GM04503 (cell line): ENCODE results near the gene DHH.

Experiments
- DNase-seq: peaks from one replicate; pipeline ENCODE4 v3.0.0-alpha.2; 2012; ENCODE audit warnings: low read depth

Gene DHH

GRCh38 chr12:49109641-49110463 lies 15.3 kb upstream of the DHH start:
- DNase-seq = no peak

- DNase-seq = no peak
These were observed 14.4 kb upstream of the DHH start for GRCh38 chr12:49108958-49109404.

- no peak for DNase-seq
These were observed 11.0 kb upstream of the DHH start for GRCh38 chr12:49105504-49106084.

GRCh38 chr12:49104822-49105221 lies 10.2 kb upstream of the DHH start:
- DNase-seq = no peak

GRCh38 chr12:49100380-49100779 lies 5.8 kb upstream of the DHH start:
- DNase-seq = no peak

GRCh38 chr12:49098703-49099102 lies 4.1 kb upstream of the DHH start:
- DNase-seq = no peak

GRCh38 chr12:49098035-49098451 lies 3.4 kb upstream of the DHH start:
- no peak for DNase-seq

GRCh38 chr12:49097381-49097780 lies 2.8 kb upstream of the DHH start:
- DNase-seq = no peak

- DNase-seq = no peak
These were observed 369 bp upstream of the DHH start for GRCh38 chr12:49094975-49095365.

GRCh38 chr12:49093792-49094159 lies 825 bp downstream of the DHH start:
- DNase-seq = no peak

- no peak for DNase-seq
These were observed 1.7 kb downstream of the DHH start for GRCh38 chr12:49092816-49093406.

GRCh38 chr12:49092086-49092815 lies 2.4 kb downstream of the DHH start:
- DNase-seq = no peak

- DNase-seq = no peak
These were observed 2.8 kb downstream of the DHH start for GRCh38 chr12:49091836-49092085.

GRCh38 chr12:49091056-49091835 lies 3.4 kb downstream of the DHH start:
- DNase-seq = no peak

GRCh38 chr12:49089821-49090773 lies 4.5 kb downstream of the DHH start:
- no peak for DNase-seq

GRCh38 chr12:49088932-49089330 lies 5.7 kb downstream of the DHH start:
- no peak for DNase-seq

- no peak for DNase-seq
These were observed 6.3 kb downstream of the DHH start for GRCh38 chr12:49088150-49088931.

- DNase-seq = no peak
These were observed 8.5 kb downstream of the DHH start for GRCh38 chr12:49086116-49086515.

- DNase-seq = no peak
These were observed 10.2 kb downstream of the DHH start for GRCh38 chr12:49084438-49084837.

GRCh38 chr12:49079793-49080192 lies 14.8 kb downstream of the DHH start:
- DNase-seq = no peak
